HepG2 (cell line): ENCODE measurements around the gene PACS1. TPM values are rescaled to one million over a fixed set of nuclear protein-coding genes. Genes with fewer than 3 reads are reported as not detected.

Source experiments
- BHLHE40 ChIP-seq: IDR thresholded peaks from 2 replicates; pipeline ENCODE4 v1.6.1; 2011; ENCODE audit warnings: low read length, improper control_type of control experiment
- CEBPG ChIP-seq: IDR thresholded peaks from 2 replicates; pipeline ENCODE4 v1.6.1; 2016
- ELF4 ChIP-seq: sonication (generic); formaldehyde crosslinking; IDR thresholded peaks from 2 replicates; pipeline ENCODE4 v1.5.0; 2020; ENCODE audit warnings: missing genetic modification reagents, mild to moderate bottlenecking, moderate library complexity, borderline replicate concordance
- GABPA ChIP-seq, 2 experiments: IDR thresholded peaks; 2 replicates each; pipeline ENCODE4 v1.6.1; 2011 to 2016; ENCODE audit warnings: low read depth in 2 of 2, low read length in 1 of 2, missing biosample characterization in 1 of 2, missing genetic modification characterization in 1 of 2
- KMT2A ChIP-seq: sonication (generic); formaldehyde crosslinking; IDR thresholded peaks from 2 replicates; pipeline ENCODE4 v1.4.0; 2020; ENCODE audit warnings: missing genetic modification reagents
- NFE2 ChIP-seq: sonication (generic); formaldehyde crosslinking; IDR thresholded peaks from 2 replicates; pipeline ENCODE4 v1.4.0; 2020; ENCODE audit warnings: missing genetic modification reagents
- NR2F1 ChIP-seq, 2 experiments: fragments of 450-650 bp in 1 of 2; formaldehyde crosslinking in 1 of 2; IDR thresholded peaks; 2 replicates each; pipeline versions ENCODE4 v1.5.0 to v1.6.1; 2016 to 2020; ENCODE audit warnings: mild to moderate bottlenecking in 1 of 2, missing compliant biosample characterization in 1 of 2, missing genetic modification reagents in 1 of 2, moderate library complexity in 1 of 2
- NRL ChIP-seq: sonication (generic); formaldehyde crosslinking; IDR thresholded peaks from 2 replicates; pipeline ENCODE4 v1.5.0; 2020; ENCODE audit warnings: missing genetic modification reagents, mild to moderate bottlenecking, moderate library complexity, borderline replicate concordance
- SAFB2 ChIP-seq: sonication (generic); formaldehyde crosslinking; IDR thresholded peaks from 2 replicates; pipeline ENCODE4 v1.5.1; 2020; ENCODE audit warnings: missing genetic modification reagents, low read depth, mild to moderate bottlenecking, borderline replicate concordance
- THYN1 ChIP-seq: sonication (generic); formaldehyde crosslinking; IDR thresholded peaks from 2 replicates; pipeline ENCODE4 v1.8.1; 2023; ENCODE audit warnings: low read depth, mild to moderate bottlenecking, moderate library complexity, missing genetic modification reagents, borderline replicate concordance
- ZFX ChIP-seq: sonication (generic); formaldehyde crosslinking; IDR thresholded peaks from 2 replicates; pipeline ENCODE4 v1.4.0; 2020; ENCODE audit warnings: mild to moderate bottlenecking, low read depth, missing genetic modification reagents, moderate library complexity
- ZNF256 ChIP-seq: sonication (generic); formaldehyde crosslinking; conservative IDR thresholded peaks from 2 replicates; pipeline ENCODE4 v1.4.0; 2020; ENCODE audit warnings: missing genetic modification reagents
- ZNF337 ChIP-seq: sonication (generic); formaldehyde crosslinking; IDR thresholded peaks from 2 replicates; pipeline ENCODE4 v1.5.1; 2020; ENCODE audit warnings: missing genetic modification reagents, low read depth, mild to moderate bottlenecking, borderline replicate concordance
- ZNF44 ChIP-seq: sonication (generic); formaldehyde crosslinking; IDR thresholded peaks from 2 replicates; pipeline ENCODE4 v1.5.1; 2020; ENCODE audit warnings: mild to moderate bottlenecking, missing genetic modification reagents
- ZNF556 ChIP-seq: sonication (generic); formaldehyde crosslinking; IDR thresholded peaks from 2 replicates; pipeline ENCODE4 v1.4.0; 2020; ENCODE audit warnings: mild to moderate bottlenecking, missing genetic modification reagents, borderline replicate concordance
- ZNF557 ChIP-seq: sonication (generic); formaldehyde crosslinking; IDR thresholded peaks from 2 replicates; pipeline ENCODE4 v1.4.0; 2020; ENCODE audit warnings: missing genetic modification reagents
- ZNF563 ChIP-seq: sonication (generic); formaldehyde crosslinking; IDR thresholded peaks from 2 replicates; pipeline ENCODE4 v1.8.0; 2022; ENCODE audit warnings: mild to moderate bottlenecking, moderate library complexity, missing genetic modification reagents
- ZNF629 ChIP-seq: sonication (generic); formaldehyde crosslinking; conservative IDR thresholded peaks from 2 replicates; pipeline ENCODE4 v1.5.0; 2020; ENCODE audit warnings: missing genetic modification reagents
- ZNF772 ChIP-seq: sonication (generic); formaldehyde crosslinking; IDR thresholded peaks from 2 replicates; pipeline ENCODE4 v1.5.0; 2020; ENCODE audit warnings: mild to moderate bottlenecking, missing genetic modification reagents
- ZNF792 ChIP-seq: IDR thresholded peaks from 2 replicates; pipeline ENCODE4 v1.6.1; 2016
- ZNF883 ChIP-seq: sonication (generic); formaldehyde crosslinking; IDR thresholded peaks from 2 replicates; pipeline ENCODE4 v1.5.1; 2020; ENCODE audit warnings: mild to moderate bottlenecking, missing genetic modification reagents; ENCODE audit errors: not compliant biosample characterization
- ZSCAN22 ChIP-seq: sonication (generic); formaldehyde crosslinking; IDR thresholded peaks from 2 replicates; pipeline ENCODE4 v1.4.0; 2020; ENCODE audit warnings: mild to moderate bottlenecking, missing genetic modification reagents
- polyA plus RNA-seq, 8 experiments: library from polyadenylated mRNA; depleted of rRNA in 3 of 8; stranded (reverse) in 7 of 8; unstranded in 1 of 8; fragments of >200 nt; fragmentation: Illumina TruSeq in 4 of 8; extraction: Trizol in 4 of 8; gene quantifications; 2 replicates each; pipeline versions ENCODE4 v1.2.1 to v1.2.3, GENCODE V29; 2011 to 2016; ENCODE audit warnings: low read depth in 4 of 8, missing spikeins in 1 of 8, mixed read lengths in 1 of 8; ENCODE audit not compliant: insufficient read depth in 1 of 8
- total RNA-seq, 5 experiments: library from RNA; depleted of rRNA; stranded (reverse); fragments of >200 nt; fragmentation: Illumina TruSeq; extraction: Trizol; gene quantifications; 2 replicates each; pipeline ENCODE4 v1.2.3, GENCODE V29; 2016; ENCODE audit warnings: low read depth in 1 of 5
- TF ChIP-seq, protein P1 (sequence below): sonication (generic); formaldehyde crosslinking; IDR thresholded peaks from 2 replicates; pipeline ENCODE4 v1.9.0; 2021; ENCODE audit warnings: missing genetic modification reagents, borderline replicate concordance
- TF ChIP-seq, protein P2 (sequence below): sonication (generic); formaldehyde crosslinking; IDR thresholded peaks from 2 replicates; pipeline ENCODE4 v1.5.0; 2020; ENCODE audit warnings: missing genetic modification reagents, mild to moderate bottlenecking, borderline replicate concordance
- TF ChIP-seq, protein P3 (sequence below): sonication (generic); formaldehyde crosslinking; IDR thresholded peaks from 2 replicates; pipeline ENCODE4 v1.4.0; 2020; ENCODE audit warnings: missing genetic modification reagents

Gene PACS1
- total and polyA plus RNA-seq, 2 of the 13 experiments (the other 11 are each of a cell fraction or from before 2014, with no cell fraction given), result 7.6 to 8.6 TPM

DNA sequence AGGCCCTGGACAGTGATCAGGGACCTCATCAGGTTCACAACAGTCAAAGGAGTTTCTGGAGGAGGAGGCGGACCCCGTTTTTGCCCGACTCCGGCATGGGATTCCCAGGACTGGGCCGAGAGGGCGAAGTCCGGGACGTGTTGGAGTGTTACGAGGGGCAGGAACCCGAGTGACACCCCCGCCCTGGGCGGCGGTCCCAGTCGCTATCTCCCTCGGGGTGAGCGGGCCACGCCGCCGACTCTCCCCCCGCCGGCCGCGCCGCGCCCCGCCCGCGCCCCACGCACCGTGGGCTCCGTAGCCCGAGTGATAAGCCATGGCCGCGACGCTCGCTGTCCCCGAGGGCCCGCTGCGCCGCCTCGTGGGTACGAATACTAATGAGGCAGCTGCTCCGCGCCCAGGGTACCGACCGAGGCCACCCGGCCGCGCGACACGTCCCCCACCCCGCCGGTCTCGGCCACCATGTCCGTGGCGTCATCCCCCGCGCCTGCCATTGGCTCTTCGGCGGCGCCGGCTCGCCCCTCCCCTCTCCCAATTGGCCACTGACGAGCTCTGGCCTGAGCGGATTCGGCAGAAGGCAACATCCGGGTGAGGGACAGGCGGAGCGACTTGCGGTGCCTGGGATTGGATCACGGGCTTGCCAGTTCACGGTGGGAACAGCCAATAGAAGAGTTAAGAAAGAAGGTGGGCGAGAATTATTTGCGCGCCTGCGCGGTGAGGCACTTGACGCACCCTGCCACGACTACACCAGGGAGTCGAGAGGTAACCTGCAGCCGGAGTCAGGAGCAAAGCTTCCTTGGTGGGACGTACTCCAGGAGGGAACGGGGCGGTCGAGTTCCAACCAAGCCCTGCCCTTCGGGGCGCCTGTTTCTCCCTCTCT is 218.8 kb downstream of the PACS1 start, which contains the start of gene YIF1A (continued):
- no peak for TF ChIP-seq ZNF337 (CRISPR knock-in tag)
- TF ChIP-seq ZNF256 (CRISPR knock-in tag), result 0 out of 2 replicates have a peak, but pooled peaks have one; percentile 12
- TF ChIP-seq ZNF556, result no peak
- TF ChIP-seq THYN1 (CRISPR knock-in tag), result 0 out of 2 replicates have a peak, but pooled peaks have one; percentile 70
- TF ChIP-seq GABPA (IDR thresholded peaks at IDR 0.05; ENCODE audit: low read depth, low read length), result no peak
- TF ChIP-seq GABPA (CRISPR knock-in tag; IDR thresholded peaks at IDR 0.05; ENCODE audit: low read depth), result peak; percentile 90
- no peak; the same call in 1 of the 2 replicates for TF ChIP-seq SAFB2 (CRISPR knock-in tag)
- 0 out of 2 replicates have a peak, but pooled peaks have one; percentile 35 for TF ChIP-seq CEBPG (CRISPR knock-in tag)
- TF ChIP-seq ZNF44, result no peak
- no peak for TF ChIP-seq NFE2 (CRISPR knock-in tag)
- no peak for TF ChIP-seq ZSCAN22 (CRISPR knock-in tag)
- TF ChIP-seq ZNF883 (CRISPR knock-in tag), result no peak
- peak; percentile 28; the same call in 1 of the 2 replicates for TF ChIP-seq KMT2A (CRISPR knock-in tag)
- TF ChIP-seq, protein P1, sequence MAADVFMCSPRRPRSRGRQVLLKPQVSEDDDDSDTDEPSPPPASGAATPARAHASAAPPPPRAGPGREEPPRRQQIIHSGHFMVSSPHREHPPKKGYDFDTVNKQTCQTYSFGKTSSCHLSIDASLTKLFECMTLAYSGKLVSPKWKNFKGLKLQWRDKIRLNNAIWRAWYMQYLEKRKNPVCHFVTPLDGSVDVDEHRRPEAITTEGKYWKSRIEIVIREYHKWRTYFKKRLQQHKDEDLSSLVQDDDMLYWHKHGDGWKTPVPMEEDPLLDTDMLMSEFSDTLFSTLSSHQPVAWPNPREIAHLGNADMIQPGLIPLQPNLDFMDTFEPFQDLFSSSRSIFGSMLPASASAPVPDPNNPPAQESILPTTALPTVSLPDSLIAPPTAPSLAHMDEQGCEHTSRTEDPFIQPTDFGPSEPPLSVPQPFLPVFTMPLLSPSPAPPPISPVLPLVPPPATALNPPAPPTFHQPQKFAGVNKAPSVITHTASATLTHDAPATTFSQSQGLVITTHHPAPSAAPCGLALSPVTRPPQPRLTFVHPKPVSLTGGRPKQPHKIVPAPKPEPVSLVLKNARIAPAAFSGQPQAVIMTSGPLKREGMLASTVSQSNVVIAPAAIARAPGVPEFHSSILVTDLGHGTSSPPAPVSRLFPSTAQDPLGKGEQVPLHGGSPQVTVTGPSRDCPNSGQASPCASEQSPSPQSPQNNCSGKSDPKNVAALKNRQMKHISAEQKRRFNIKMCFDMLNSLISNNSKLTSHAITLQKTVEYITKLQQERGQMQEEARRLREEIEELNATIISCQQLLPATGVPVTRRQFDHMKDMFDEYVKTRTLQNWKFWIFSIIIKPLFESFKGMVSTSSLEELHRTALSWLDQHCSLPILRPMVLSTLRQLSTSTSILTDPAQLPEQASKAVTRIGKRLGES (CRISPR knock-in tag), result no peak
- TF ChIP-seq BHLHE40, result no peak
- TF ChIP-seq ZNF557, result no peak
- TF ChIP-seq, protein P2, sequence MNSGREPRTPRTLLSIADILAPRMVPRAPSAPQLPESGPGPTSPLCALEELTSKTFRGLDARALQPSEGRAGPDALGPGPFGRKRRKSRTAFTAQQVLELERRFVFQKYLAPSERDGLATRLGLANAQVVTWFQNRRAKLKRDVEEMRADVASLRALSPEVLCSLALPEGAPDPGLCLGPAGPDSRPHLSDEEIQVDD (CRISPR knock-in tag), result peak; percentile 71
- TF ChIP-seq ZNF629 (CRISPR knock-in tag), result no peak; the same call in 1 of the 2 replicates
- peak; percentile 87 for TF ChIP-seq ZFX
- TF ChIP-seq ELF4 (CRISPR knock-in tag), result no peak
- TF ChIP-seq ZNF772 (CRISPR knock-in tag), result 0 out of 2 replicates have a peak, but pooled peaks have one; percentile 16
- TF ChIP-seq, protein P3, sequence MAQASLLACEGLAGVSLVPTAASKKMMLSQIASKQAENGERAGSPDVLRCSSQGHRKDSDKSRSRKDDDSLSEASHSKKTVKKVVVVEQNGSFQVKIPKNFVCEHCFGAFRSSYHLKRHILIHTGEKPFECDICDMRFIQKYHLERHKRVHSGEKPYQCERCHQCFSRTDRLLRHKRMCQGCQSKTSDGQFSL (CRISPR knock-in tag), result peak; percentile 89
- TF ChIP-seq NRL (CRISPR knock-in tag), result no peak
- TF ChIP-seq NR2F1 (CRISPR knock-in tag; IDR thresholded peaks at IDR 0.05), result no peak; a peak in 1 of 4 replicates
- TF ChIP-seq ZNF563 (CRISPR knock-in tag), result no peak; the same call in none of the 2 replicates
- no peak; the same call in none of the 2 replicates for TF ChIP-seq ZNF792
